SJCRH30 (cell line): ENCODE measurements around the gene PLB1. TPM values are rescaled to one million over a fixed set of nuclear protein-coding genes. Genes with fewer than 3 reads are reported as not detected.
"Not testable (repeated sequence)": the region's sequence is repeated elsewhere in the genome, so short reads cannot be mapped to it uniquely, and the experiment has no call there.

ENCODE experiments used
- DNase-seq, 2 experiments: peaks; one replicate each; pipeline ENCODE4 v3.0.0-alpha.2; 2015 to 2020
- H3K27ac ChIP-seq: fragments of 250-450 bp; sonication (Bioruptor Pico); 2 replicates; pipeline ENCODE4 v1.5.1; 2020; ENCODE audit warnings: mild to moderate bottlenecking, moderate library complexity
- H3K27me3 ChIP-seq: fragments of 250-450 bp; sonication (Bioruptor Pico); 2 replicates; pipeline ENCODE4 v1.5.1; 2020; ENCODE audit warnings: mild to moderate bottlenecking, moderate library complexity
- H3K36me3 ChIP-seq: fragments of 250-450 bp; sonication (Bioruptor Pico); 2 replicates; pipeline ENCODE4 v1.5.1; 2020; ENCODE audit warnings: mild to moderate bottlenecking, moderate library complexity
- H3K4me1 ChIP-seq: fragments of 250-450 bp; sonication (Bioruptor Pico); 2 replicates; pipeline ENCODE4 v1.5.1; 2020; ENCODE audit warnings: mild to moderate bottlenecking, moderate library complexity
- H3K4me3 ChIP-seq: fragments of 250-450 bp; sonication (Bioruptor Pico); 2 replicates; pipeline ENCODE4 v1.5.1; 2020; ENCODE audit warnings: mild to moderate bottlenecking, moderate library complexity
- H3K9me3 ChIP-seq: fragments of 250-450 bp; sonication (Bioruptor Pico); replicated peaks from 2 replicates; pipeline ENCODE4 v1.5.1; 2020; ENCODE audit warnings: mild to moderate bottlenecking, moderate library complexity
- total RNA-seq: library from RNA; depleted of rRNA; stranded (reverse); fragments of >200 nt; shearing (Covaris generic); gene quantifications from 2 replicates; pipeline ENCODE4 v1.2.3, GENCODE V29; 2014

Gene PLB1
- total RNA-seq, 1 experiment from 2014 or later, result 0.61 TPM

GRCh38 chr2:28454016-28454930 lies 41.6 kb upstream of the PLB1 start:
- Histone ChIP-seq H3K27me3 (no peaks in the 10 kb centered on the region), H3K4me3 (no peak overlapping the region), H3K9me3 (no peaks in the 10 kb centered on the region), H3K36me3 (no peaks in the 10 kb centered on the region), H3K27ac (no peak overlapping the region), H3K4me1 (0 out of 2 replicates have a peak, but pooled peaks cover 3% of the 10 kb centered on the region)
- DNase-seq, result no peak

- Histone ChIP-seq H3K27me3 (no peaks in the 10 kb centered on the region), H3K4me3 (no peak overlapping the region), H3K36me3 (no peaks in the 10 kb centered on the region), H3K4me1 (no peaks in the 10 kb centered on the region), H3K27ac (no peak overlapping the region), H3K9me3 (no peaks in the 10 kb centered on the region)
- no peak for DNase-seq
These were observed 38.6 kb upstream of the PLB1 start for GRCh38 chr2:28457237-28457636.

DNA sequence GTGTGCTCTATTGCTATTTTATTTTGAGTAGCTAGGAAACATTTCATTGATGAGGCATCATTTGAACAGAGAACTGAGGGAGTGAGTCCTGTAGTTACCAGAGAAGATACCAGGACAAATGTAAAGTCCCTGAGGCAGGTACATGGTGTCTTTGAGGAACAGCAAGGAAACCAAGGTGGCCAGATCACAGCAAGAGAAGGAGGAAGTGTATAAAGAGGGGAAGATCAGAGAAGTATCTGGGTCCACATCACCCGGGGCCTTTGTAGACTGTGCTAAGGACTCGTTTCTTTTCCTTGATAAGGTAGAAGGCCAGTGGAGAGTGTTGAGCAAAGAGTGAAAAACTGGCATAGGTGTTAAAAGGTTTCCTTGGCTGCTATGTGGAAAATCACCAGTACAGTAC lies 34.8 kb upstream of the PLB1 start:
- DNase-seq, result no peak
- Histone ChIP-seq H3K9me3 (peaks cover 7% of the 10 kb centered on the region; the same call in 1 of the 2 replicates), H3K27ac (no peak overlapping the region), H3K36me3 (0 out of 2 replicates have a peak, but pooled peaks cover 2% of the 10 kb centered on the region), H3K4me1 (no peaks in the 10 kb centered on the region), H3K27me3 (no peaks in the 10 kb centered on the region), H3K4me3 (no peak overlapping the region)

DNA sequence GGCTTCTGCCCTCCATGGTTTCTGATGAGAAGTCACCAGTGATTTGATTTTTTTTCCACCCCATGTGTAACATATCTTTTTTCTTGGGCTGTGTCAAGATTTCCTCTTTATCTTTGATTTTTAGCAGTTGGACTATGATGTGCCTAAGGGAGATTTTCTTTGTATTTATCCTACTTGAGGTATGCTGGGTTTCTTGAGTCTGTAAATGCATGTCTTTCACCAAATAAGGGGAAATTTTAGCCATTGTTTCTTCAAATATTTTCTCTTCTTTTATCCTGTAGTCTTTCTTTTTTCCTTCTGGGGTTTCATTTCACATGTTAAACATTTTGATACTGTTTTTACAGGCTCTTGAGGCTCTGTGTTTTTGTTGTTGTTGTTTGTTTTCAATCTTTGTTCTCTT lies 33.7 kb upstream of the PLB1 start:
- Histone ChIP-seq H3K36me3 (0 out of 2 replicates have a peak, but pooled peaks cover 2% of the 10 kb centered on the region), H3K27ac (no peak overlapping the region), H3K9me3 (peaks cover 7% of the 10 kb centered on the region; the same call in 1 of the 2 replicates), H3K4me1 (no peaks in the 10 kb centered on the region), H3K4me3 (no peak overlapping the region), H3K27me3 (no peaks in the 10 kb centered on the region)
- DNase-seq, result no peak

GRCh38 chr2:28463211-28463816 lies 32.5 kb upstream of the PLB1 start:
- H3K27me3 ChIP-seq, result no peaks in the 10 kb centered on the region
- DNase-seq, result no peak
- H3K36me3 ChIP-seq, result 0 out of 2 replicates have a peak, but pooled peaks cover 2% of the 10 kb centered on the region
- no peak overlapping the region for H3K27ac ChIP-seq
- no peak overlapping the region for H3K4me3 ChIP-seq
- H3K4me1 ChIP-seq, result no peaks in the 10 kb centered on the region
- H3K9me3 ChIP-seq, result peaks cover 7% of the 10 kb centered on the region; the same call in 1 of the 2 replicates

- H3K9me3 ChIP-seq, result peaks cover 7% of the 10 kb centered on the region; the same call in 1 of the 2 replicates
- no peak overlapping the region for H3K27ac ChIP-seq
- no peaks in the 10 kb centered on the region for H3K4me1 ChIP-seq
- H3K36me3 ChIP-seq, result 0 out of 2 replicates have a peak, but pooled peaks cover 2% of the 10 kb centered on the region
- DNase-seq, result no peak
- H3K4me3 ChIP-seq, result no peak overlapping the region
- no peaks in the 10 kb centered on the region for H3K27me3 ChIP-seq
These were observed 32.0 kb upstream of the PLB1 start for GRCh38 chr2:28463893-28464292.

- no peaks in the 10 kb centered on the region for H3K27me3 ChIP-seq
These were observed 30.5 kb upstream of the PLB1 start for GRCh38 chr2:28465148-28465885.

GRCh38 chr2:28469304-28469703 lies 26.6 kb upstream of the PLB1 start:
- H3K4me3 ChIP-seq, result no peak overlapping the region
- H3K27me3 ChIP-seq, result no peaks in the 10 kb centered on the region
- peaks cover 10% of the 10 kb centered on the region; the same call in 1 of the 2 replicates for H3K4me1 ChIP-seq
- peaks cover 3% of the 10 kb centered on the region; the same call in 1 of the 2 replicates for H3K9me3 ChIP-seq
- no peaks in the 10 kb centered on the region for H3K36me3 ChIP-seq
- DNase-seq, result no peak
- H3K27ac ChIP-seq, result no peak overlapping the region

More at GRCh38 chr2:28465148-28465885, 30.5 kb upstream of the PLB1 start:
- DNase-seq, result no peak
- Histone ChIP-seq H3K4me1 (no peaks in the 10 kb centered on the region), H3K36me3 (0 out of 2 replicates have a peak, but pooled peaks cover 2% of the 10 kb centered on the region), H3K27ac (no peak overlapping the region), H3K9me3 (peaks cover 7% of the 10 kb centered on the region; the same call in 1 of the 2 replicates), H3K4me3 (no peak overlapping the region)

GRCh38 chr2:28469947-28470535 lies 25.8 kb upstream of the PLB1 start:
- Histone ChIP-seq H3K4me1 (peaks cover 10% of the 10 kb centered on the region; the same call in 1 of the 2 replicates), H3K27me3 (no peaks in the 10 kb centered on the region), H3K27ac (no peak overlapping the region), H3K4me3 (no peak overlapping the region), H3K36me3 (no peaks in the 10 kb centered on the region), H3K9me3 (peaks cover 3% of the 10 kb centered on the region; the same call in 1 of the 2 replicates)
- no peak for DNase-seq

DNA sequence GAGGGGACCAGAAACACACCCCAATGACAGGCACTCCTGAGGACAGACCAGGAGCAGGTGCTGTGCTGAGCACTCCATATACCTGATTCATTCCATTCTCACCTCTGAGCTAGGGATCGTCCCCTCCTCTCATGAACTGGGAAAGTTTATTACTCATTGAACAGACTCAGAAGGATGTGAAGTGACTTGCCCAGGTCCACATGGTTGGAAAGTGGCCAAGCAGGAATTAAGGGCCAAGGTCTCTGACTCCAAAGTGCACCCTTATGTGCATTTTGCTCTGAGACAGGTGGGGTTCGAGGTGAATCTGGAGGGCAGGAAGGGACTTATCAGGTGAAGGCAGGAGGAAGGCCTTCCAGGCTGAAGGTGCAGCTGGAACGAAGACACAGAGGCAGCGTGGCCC lies 25.1 kb upstream of the PLB1 start:
- no peak overlapping the region for H3K4me3 ChIP-seq
- DNase-seq, result no peak
- no peaks in the 10 kb centered on the region for H3K36me3 ChIP-seq
- no peaks in the 10 kb centered on the region for H3K27me3 ChIP-seq
- peaks cover 10% of the 10 kb centered on the region; the same call in 1 of the 2 replicates for H3K4me1 ChIP-seq
- no peak overlapping the region for H3K27ac ChIP-seq
- H3K9me3 ChIP-seq, result peaks cover 3% of the 10 kb centered on the region; the same call in 1 of the 2 replicates

GRCh38 chr2:28471214-28471613 lies 24.6 kb upstream of the PLB1 start:
- no peaks in the 10 kb centered on the region for H3K36me3 ChIP-seq
- H3K4me1 ChIP-seq, result peaks cover 10% of the 10 kb centered on the region; the same call in 1 of the 2 replicates
- H3K4me3 ChIP-seq, result no peak overlapping the region
- H3K27ac ChIP-seq, result no peak overlapping the region
- H3K9me3 ChIP-seq, result peaks cover 3% of the 10 kb centered on the region; the same call in 1 of the 2 replicates
- peak; percentile 26 to 39 for DNase-seq
- H3K27me3 ChIP-seq, result no peaks in the 10 kb centered on the region

- Histone ChIP-seq H3K27ac (no peak overlapping the region), H3K36me3 (no peaks in the 10 kb centered on the region), H3K4me3 (no peak overlapping the region), H3K27me3 (no peaks in the 10 kb centered on the region), H3K4me1 (peaks cover 10% of the 10 kb centered on the region; the same call in 1 of the 2 replicates), H3K9me3 (peaks cover 3% of the 10 kb centered on the region; the same call in 1 of the 2 replicates)
- DNase-seq, result no peak
These were observed 24.1 kb upstream of the PLB1 start for GRCh38 chr2:28471701-28472236.

GRCh38 chr2:28472641-28473040 lies 23.2 kb upstream of the PLB1 start:
- not testable (repeated sequence) for H3K27me3 ChIP-seq, H3K9me3 ChIP-seq, H3K4me1 ChIP-seq, H3K36me3 ChIP-seq, H3K27ac ChIP-seq
- DNase-seq, result peak; percentile 63 to 70
- peak overlapping the region; percentile 20 for H3K4me3 ChIP-seq
